DND-41 (cell line): ENCODE data around the gene FHDC1.
"Not testable (repeated sequence)": the region's sequence is repeated elsewhere in the genome, so short reads cannot be mapped to it uniquely, and the experiment has no call there.

Experiments
- ATAC-seq: fragments of 200-7000 bp; cut with Tn5 transposase; 3 replicates; pipeline ENCODE4 v1.9.1; 2021; ENCODE audit warnings: low read depth; ENCODE audit not compliant: insufficient read depth
- DNase-seq: peaks from one replicate; pipeline ENCODE4 v3.0.0-alpha.2; 2020
- H2AFZ ChIP-seq: 2 replicates; pipeline ENCODE4 v1.6.0; 2012; ENCODE audit warnings: low read depth, low read length
- H3K27ac ChIP-seq: 2 replicates; pipeline ENCODE4 v1.5.1; 2012; ENCODE audit warnings: low read length, inconsistent platforms
- H3K27me3 ChIP-seq: fragments of 200-600 bp; sonication (generic); 2 replicates; pipeline ENCODE4 v1.6.0; 2012; ENCODE audit warnings: low read length, mild to moderate bottlenecking, inconsistent platforms; ENCODE audit not compliant: insufficient read depth, poor library complexity
- H3K36me3 ChIP-seq: 2 replicates; pipeline ENCODE4 v1.5.1; 2012; ENCODE audit warnings: low read length, inconsistent platforms; ENCODE audit not compliant: insufficient read depth
- H3K4me1 ChIP-seq: 2 replicates; pipeline ENCODE4 v1.5.1; 2012; ENCODE audit warnings: mild to moderate bottlenecking, low read length; ENCODE audit not compliant: insufficient read depth
- H3K4me2 ChIP-seq: 2 replicates; pipeline ENCODE4 v1.6.0; 2012; ENCODE audit warnings: mild to moderate bottlenecking, moderate library complexity, low read length, inconsistent platforms; ENCODE audit not compliant: insufficient read depth
- H3K4me3 ChIP-seq, 2 experiments: fragments of 200-600 bp in 1 of 2; shearing (Covaris generic) in 1 of 2; 2 replicates each; pipeline ENCODE4 v1.5.1; 2012 to 2016; ENCODE audit warnings: inconsistent platforms in 2 of 2, low read length in 2 of 2, mild to moderate bottlenecking in 2 of 2, low read depth in 1 of 2, moderate library complexity in 1 of 2
- H3K79me2 ChIP-seq: 2 replicates; pipeline ENCODE4 v1.6.0; 2012; ENCODE audit warnings: low read length, inconsistent platforms; ENCODE audit not compliant: insufficient read depth
- H3K9ac ChIP-seq: 2 replicates; pipeline ENCODE4 v1.6.0; 2012; ENCODE audit warnings: low read depth, mild to moderate bottlenecking, inconsistent platforms, low read length, moderate library complexity
- H3K9me3 ChIP-seq: 2 replicates; pipeline ENCODE4 v1.5.1; 2012; ENCODE audit warnings: low read length, moderate library complexity, mild to moderate bottlenecking, inconsistent platforms; ENCODE audit not compliant: insufficient read depth, severe bottlenecking
- H4K20me1 ChIP-seq: 2 replicates; pipeline ENCODE4 v1.6.0; 2012; ENCODE audit warnings: low read length; ENCODE audit not compliant: insufficient read depth
- CTCF ChIP-seq: IDR thresholded peaks from 2 replicates; pipeline ENCODE4 v1.5.1; 2012; ENCODE audit warnings: borderline replicate concordance, low read length, moderate library complexity, mild to moderate bottlenecking; ENCODE audit not compliant: poor library complexity, severe bottlenecking; ENCODE audit errors: extremely low read depth
- EZH2 ChIP-seq: IDR thresholded peaks from 3 replicates; pipeline ENCODE4 v1.6.1; 2012; ENCODE audit warnings: borderline replicate concordance, low read depth, mild to moderate bottlenecking, moderate library complexity, low read length, inconsistent platforms; ENCODE audit not compliant: severe bottlenecking

The FHDC1 gene

GRCh38 chr4:152896811-152897210 lies 39.3 kb upstream of the FHDC1 start:
- H3K4me2 ChIP-seq, result no peak overlapping the region
- ATAC-seq (no peak), DNase-seq (no peak)
- no peaks in the 10 kb centered on the region for H3K9me3 ChIP-seq
- H3K79me2 ChIP-seq, result no peaks in the 10 kb centered on the region
- H3K9ac ChIP-seq, result no peak overlapping the region
- no peaks in the 10 kb centered on the region for H3K4me1 ChIP-seq
- no peaks in the 10 kb centered on the region for H4K20me1 ChIP-seq
- no peak for TF ChIP-seq CTCF
- no peak for TF ChIP-seq EZH2
- no peaks in the 10 kb centered on the region for H3K27me3 ChIP-seq
- no peak overlapping the region for H3K27ac ChIP-seq
- no peak overlapping the region for H2AFZ ChIP-seq
- H3K36me3 ChIP-seq, result no peaks in the 10 kb centered on the region
- H3K4me3 ChIP-seq, result no peak overlapping the region

- H3K4me2 ChIP-seq, H3K9ac ChIP-seq, H3K79me2 ChIP-seq, ATAC-seq, H3K4me3 ChIP-seq, H3K4me1 ChIP-seq, H3K27ac ChIP-seq, H3K27me3 ChIP-seq, H3K36me3 ChIP-seq, H2AFZ ChIP-seq, H3K9me3 ChIP-seq, DNase-seq, H4K20me1 ChIP-seq: not testable (repeated sequence)
Measured at GRCh38 chr4:152898133-152898532, 38.0 kb upstream of the FHDC1 start.

GRCh38 chr4:152898606-152899005 lies 37.5 kb upstream of the FHDC1 start:
- H3K9ac ChIP-seq, result no peak overlapping the region
- DNase-seq, result no peak
- H3K79me2 ChIP-seq, result no peaks in the 10 kb centered on the region
- H3K27me3 ChIP-seq, result no peaks in the 10 kb centered on the region
- no peak overlapping the region for H2AFZ ChIP-seq
- no peaks in the 10 kb centered on the region for H4K20me1 ChIP-seq
- H3K4me2 ChIP-seq, result no peak overlapping the region
- no peaks in the 10 kb centered on the region for H3K9me3 ChIP-seq
- no peaks in the 10 kb centered on the region for H3K4me1 ChIP-seq
- TF ChIP-seq EZH2, result no peak
- TF ChIP-seq CTCF, result no peak
- no peak for ATAC-seq
- no peak overlapping the region for H3K27ac ChIP-seq
- no peak overlapping the region for H3K4me3 ChIP-seq
- no peaks in the 10 kb centered on the region for H3K36me3 ChIP-seq

GRCh38 chr4:152900395-152900794 lies 35.7 kb upstream of the FHDC1 start:
- no peaks in the 10 kb centered on the region for H3K79me2 ChIP-seq
- H3K27me3 ChIP-seq, result no peaks in the 10 kb centered on the region
- DNase-seq (no peak), ATAC-seq (no peak)
- H3K4me3 ChIP-seq, result no peak overlapping the region
- H3K36me3 ChIP-seq, result no peaks in the 10 kb centered on the region
- H3K9ac ChIP-seq, result no peak overlapping the region
- no peak for TF ChIP-seq EZH2
- TF ChIP-seq CTCF, result no peak
- H3K9me3 ChIP-seq, result no peaks in the 10 kb centered on the region
- no peak overlapping the region for H3K4me2 ChIP-seq
- no peak overlapping the region for H2AFZ ChIP-seq
- H3K27ac ChIP-seq, result no peak overlapping the region
- H4K20me1 ChIP-seq, result no peaks in the 10 kb centered on the region
- H3K4me1 ChIP-seq, result no peaks in the 10 kb centered on the region
